Body of pancreas (tissue), 4 donors: ENCODE measurements around the gene SUPT5H. TPM values are rescaled to one million over a fixed set of nuclear protein-coding genes. Genes with fewer than 3 reads are reported as not detected.

Source experiments
- ATAC-seq: fragments of 150-250 bp; one replicate; pipeline ENCODE4 v1.9.1; 2016
- DNase-seq, 4 donors: peaks; one replicate each; pipeline ENCODE4 v3.0.0-alpha.2; 2019
- H3K27ac ChIP-seq, 4 donors: fragments of 200-600 bp; sonication (generic); 1 replicate in 3 of 4; 2 replicates in 1 of 4; pipeline versions ENCODE4 v1.5.1 to v1.6.1; 2016 to 2019; ENCODE audit warnings: mild to moderate bottlenecking in 1 of 4, mixed read lengths in 1 of 4, moderate library complexity in 1 of 4
- H3K27me3 ChIP-seq, 2 donors: fragments of 200-600 bp; sonication (generic); one replicate each; pipeline ENCODE4 v1.6.0; 2016; ENCODE audit warnings: mild to moderate bottlenecking in 1 of 2
- H3K36me3 ChIP-seq, 2 donors: fragments of 200-600 bp; sonication (generic); replicated peaks in 1 of 2; 2 replicates each; pipeline ENCODE4 v1.5.1; 2016; ENCODE audit warnings: low read depth in 2 of 2; ENCODE audit not compliant: insufficient read depth in 1 of 2
- H3K4me1 ChIP-seq: fragments of 200-600 bp; sonication (generic); one replicate; pipeline ENCODE4 v1.6.0; 2016
- H3K4me3 ChIP-seq, 2 donors: fragments of 200-600 bp; sonication (generic); 1 replicate in 1 of 2; 2 replicates in 1 of 2; pipeline ENCODE4 v1.5.1; 2016 to 2019
- H3K9me3 ChIP-seq, 3 donors: fragments of 200-600 bp; sonication (generic); 1 replicate in 2 of 3; 2 replicates in 1 of 3; pipeline ENCODE4 v1.5.1; 2016
- CTCF ChIP-seq, 7 experiments: fragments of 450-650 bp in 4 of 7; fragments of 200-600 bp in 3 of 7; sonication (generic) in 3 of 7; IDR thresholded peaks; one replicate each; pipeline ENCODE4 v1.5.1; 2016 to 2019; ENCODE audit warnings: antibody characterized with exemption in 7 of 7
- POLR2A ChIP-seq, 3 donors: fragments of 450-650 bp; IDR thresholded peaks; one replicate each; pipeline ENCODE4 v1.6.1; 2016; ENCODE audit warnings: antibody characterized with exemption in 3 of 3, mild to moderate bottlenecking in 2 of 3
- WGBS, 2 donors: methylation state at CpG; one replicate each; pipeline ENCODE4 v1.1.5; 2017; 5-methylcytosine and 5-hydroxymethylcytosine counted together
- intact Hi-C: fragments of 100-400 bp; cut with DNase I; formaldehyde crosslinking; loops from one replicate; pipeline ENCODE4 v1.15.1; 2023
- microRNA-seq, 2 donors: library from miRNA; unstranded; fragments of <30 nt; microRNA quantifications; one replicate each; pipeline ENCODE4, GENCODE V29; 2016; ENCODE audit warnings: borderline number of aligned reads in 2 of 2, borderline replicate concordance in 2 of 2
- small RNA-seq: library from RNA; depleted of rRNA; stranded (forward); fragments of <200 nt; gene quantifications from one replicate; pipeline ENCODE3, GENCODE V24; 2016
- total RNA-seq, 2 donors: library from RNA; depleted of rRNA; stranded (reverse); fragments of >200 nt; gene quantifications; one replicate each; pipeline ENCODE4 v1.1.0, GENCODE V29; 2016

The SUPT5H gene
- total RNA-seq, 2 donors from 2014 or later, result 82.0 to 90.3 TPM

DNA sequence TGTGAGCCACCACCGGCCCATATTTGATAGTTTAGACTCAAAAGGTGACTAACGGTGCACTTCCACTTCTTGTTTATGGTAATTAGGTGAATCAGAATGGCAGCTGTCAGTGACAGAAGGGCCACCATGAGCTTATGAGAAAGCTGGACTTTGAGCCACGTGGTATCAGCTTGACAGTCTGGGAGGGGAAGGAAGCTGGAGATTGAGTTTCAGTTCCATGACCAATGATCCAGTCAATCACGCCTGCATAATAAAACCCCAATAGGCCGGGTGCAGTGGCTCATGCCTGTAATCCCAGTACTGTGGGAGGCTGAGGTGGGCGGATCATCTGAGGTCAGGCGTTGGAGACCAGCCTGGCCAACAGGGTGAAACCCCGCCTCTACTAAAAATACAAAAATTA lies 79.1 kb downstream of the SUPT5H start:
- no peaks in the 10 kb centered on the region for H3K27me3 ChIP-seq
- no peak overlapping the region for H3K27ac ChIP-seq
- no peak for DNase-seq
- H3K9me3 ChIP-seq, result no peaks in the 10 kb centered on the region
- no peaks in the 10 kb centered on the region for H3K4me1 ChIP-seq
- intact Hi-C loops, result no loop called here
- no peak for ATAC-seq
- WGBS, 2 donors, result 68 to 93% methylated on average over 7 to 8 of the region's 8 CpGs
- TF ChIP-seq CTCF (IDR thresholded peaks at IDR 0.05), result no peak
- no peak for TF ChIP-seq POLR2A (IDR thresholded peaks at IDR 0.05)
- no peaks in the 10 kb centered on the region for H3K36me3 ChIP-seq
- H3K4me3 ChIP-seq, result no peak overlapping the region

DNA sequence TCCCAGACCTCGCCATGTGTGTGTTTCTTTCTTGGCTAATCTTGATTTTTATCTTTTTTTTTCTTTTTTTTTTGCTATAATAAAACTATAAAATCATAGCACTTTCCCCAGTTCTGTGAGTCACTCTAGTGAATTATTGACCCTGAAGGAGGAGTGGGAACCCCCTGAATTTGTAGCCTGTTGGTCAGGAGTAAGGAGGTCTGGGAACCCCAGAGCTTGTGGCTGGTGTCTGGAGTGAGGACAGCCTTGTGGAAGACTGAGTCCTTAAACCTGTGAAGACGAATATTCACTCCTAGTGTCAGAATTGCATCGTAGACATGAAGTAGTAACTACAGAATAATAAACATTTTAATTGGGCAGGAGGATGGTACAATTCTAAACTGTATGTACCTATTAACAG lies 79.8 kb downstream of the SUPT5H start:
- ATAC-seq, result no peak

More for the DNA sequence above, 79.8 kb downstream of the SUPT5H start:
- H3K27me3 ChIP-seq, result no peaks in the 10 kb centered on the region
- H3K4me1 ChIP-seq, result no peaks in the 10 kb centered on the region
- H3K27ac ChIP-seq, result no peak overlapping the region
- no peak for DNase-seq
- no peaks in the 10 kb centered on the region for H3K9me3 ChIP-seq
- TF ChIP-seq CTCF (IDR thresholded peaks at IDR 0.05), result no peak
- H3K36me3 ChIP-seq, result no peaks in the 10 kb centered on the region
- 95 to 100% methylated on average over 3 of the region's 3 CpGs for WGBS, 2 donors
- no peak overlapping the region for H3K4me3 ChIP-seq
- intact Hi-C loops, result no loop called here

Small RNA genes within 50 kb of the gene (microRNA-seq; reads per million reads assigned to microRNA genes)
- gene MIR4530, result 0.45 to 0.47 reads per million in 2 donors

Small RNA genes within 50 kb of the gene (small RNA-seq; reads per million reads assigned to genes)
- not detected for gene MIR4530

Other genes with a start within 250 kb of the SUPT5H start
- 1 to 10 TPM in 1 of 2 donors, under 1 TPM in 1; 0.66 to 7.8 TPM for gene NCCRP1, start 248.6 kb upstream of the SUPT5H start, total RNA-seq
- gene SYCN, start 241.3 kb upstream of the SUPT5H start, total RNA-seq, result 1,000 to 10,000 TPM; 2,614 to 5,793 TPM
- not detected for gene IFNL3, start 200.6 kb upstream of the SUPT5H start, total RNA-seq
- not detected for gene IFNL4, start 196.7 kb upstream of the SUPT5H start, total RNA-seq
- gene IFNL2, start 177.2 kb upstream of the SUPT5H start, total RNA-seq, result not detected
- not detected for gene IFNL1, start 149.2 kb upstream of the SUPT5H start, total RNA-seq
- gene LRFN1, start 124.7 kb upstream of the SUPT5H start, total RNA-seq, result 1 to 10 TPM; 2.0 to 5.7 TPM
- gene GMFG, start 109.5 kb upstream of the SUPT5H start, total RNA-seq, result 1 to 10 TPM; 1.3 to 6.0 TPM
- gene SAMD4B, start 103.2 kb upstream of the SUPT5H start, total RNA-seq, result 10 to 100 TPM; 41.5 to 77.8 TPM
- gene PAF1, start 54.5 kb upstream of the SUPT5H start, total RNA-seq, result 10 to 100 TPM; 16.9 to 49.8 TPM
- gene MED29, start 54.2 kb upstream of the SUPT5H start, total RNA-seq, result 10 to 100 TPM; 23.1 to 40.9 TPM
- 100 to 1,000 TPM in 1 of 2 donors, 10 to 100 TPM in 1; 55.8 to 108 TPM for gene ZFP36, start 38.7 kb upstream of the SUPT5H start, total RNA-seq
- 10 to 100 TPM in 1 of 2 donors, 1 to 10 TPM in 1; 6.7 to 13.2 TPM for gene PLEKHG2, start 32.9 kb upstream of the SUPT5H start, total RNA-seq
- gene RPS16, start 9.6 kb upstream of the SUPT5H start, total RNA-seq, result 1,000 to 10,000 TPM in 1 of 2 donors, 100 to 1,000 TPM in 1; 573 to 1,475 TPM
- gene TIMM50, start 35.3 kb downstream of the SUPT5H start, total RNA-seq, result 10 to 100 TPM; 30.4 to 50.8 TPM
- gene DLL3, start 53.4 kb downstream of the SUPT5H start, total RNA-seq, result not detected
- not detected for gene SELENOV, start 69.6 kb downstream of the SUPT5H start, total RNA-seq
- gene EID2B, start 87.3 kb downstream of the SUPT5H start, total RNA-seq, result 1 to 10 TPM; 2.0 to 3.9 TPM
- gene EID2, start 94.6 kb downstream of the SUPT5H start, total RNA-seq, result 10 to 100 TPM in 1 of 2 donors, 1 to 10 TPM in 1; 7.3 to 13.5 TPM
- not detected for gene LGALS13, start 156.9 kb downstream of the SUPT5H start, total RNA-seq
- not detected for gene LGALS16, start 210.3 kb downstream of the SUPT5H start, total RNA-seq